ENCODE results near the gene MRE11.

DNA sequence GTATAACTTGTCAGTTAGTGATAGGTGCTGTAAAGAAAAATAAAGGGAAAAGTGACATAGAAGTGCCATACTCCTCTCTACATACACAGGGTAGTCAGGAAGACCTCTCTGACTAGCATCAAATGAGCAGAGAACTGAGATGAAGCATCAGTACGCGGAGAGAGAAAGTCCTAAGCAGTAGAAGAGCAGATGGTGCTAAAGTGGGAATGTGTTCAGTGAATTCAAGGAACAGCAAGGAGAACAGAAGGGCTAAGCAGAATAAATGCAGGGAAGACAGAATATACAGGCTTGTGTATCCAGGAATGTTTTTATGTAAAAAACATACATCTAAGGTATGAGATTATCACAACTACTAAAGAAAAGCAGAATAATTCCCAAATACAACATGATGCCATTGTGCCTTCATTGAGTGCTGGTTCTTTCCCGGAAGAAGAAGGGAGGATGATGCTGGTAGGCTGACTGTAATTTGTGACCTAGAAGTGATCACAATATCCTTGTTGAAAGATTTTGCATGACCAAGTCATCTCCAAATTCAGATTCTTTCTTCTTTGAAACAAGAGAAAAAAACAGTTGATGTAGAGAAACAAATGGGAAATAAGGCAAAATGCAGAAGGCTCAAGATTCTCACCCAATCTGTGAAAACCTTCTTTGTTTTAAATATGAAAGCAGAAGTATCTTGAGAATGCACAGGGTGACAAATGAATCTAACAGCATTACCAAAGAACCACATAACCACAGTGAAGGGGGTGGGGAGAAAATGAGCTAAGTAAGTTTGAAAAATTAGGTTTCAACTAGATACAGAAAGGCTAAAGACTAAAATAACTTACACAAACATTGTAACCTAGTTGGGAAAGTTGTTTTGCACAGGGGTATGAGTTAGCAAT lies 20.5 kb downstream of the MRE11 start:
- TF ChIP-seq EZH2phosphoT487 (IDR thresholded peaks at IDR 0.05; ENCODE audit: borderline replicate concordance, low read depth), result no peak
- TF ChIP-seq TEAD4 (IDR thresholded peaks at IDR 0.05; ENCODE audit: borderline replicate concordance, insufficient read depth), result no peak
- no peak for TF ChIP-seq GABPA (IDR thresholded peaks at IDR 0.05; ENCODE audit: low read depth)
- TF ChIP-seq, protein P1, sequence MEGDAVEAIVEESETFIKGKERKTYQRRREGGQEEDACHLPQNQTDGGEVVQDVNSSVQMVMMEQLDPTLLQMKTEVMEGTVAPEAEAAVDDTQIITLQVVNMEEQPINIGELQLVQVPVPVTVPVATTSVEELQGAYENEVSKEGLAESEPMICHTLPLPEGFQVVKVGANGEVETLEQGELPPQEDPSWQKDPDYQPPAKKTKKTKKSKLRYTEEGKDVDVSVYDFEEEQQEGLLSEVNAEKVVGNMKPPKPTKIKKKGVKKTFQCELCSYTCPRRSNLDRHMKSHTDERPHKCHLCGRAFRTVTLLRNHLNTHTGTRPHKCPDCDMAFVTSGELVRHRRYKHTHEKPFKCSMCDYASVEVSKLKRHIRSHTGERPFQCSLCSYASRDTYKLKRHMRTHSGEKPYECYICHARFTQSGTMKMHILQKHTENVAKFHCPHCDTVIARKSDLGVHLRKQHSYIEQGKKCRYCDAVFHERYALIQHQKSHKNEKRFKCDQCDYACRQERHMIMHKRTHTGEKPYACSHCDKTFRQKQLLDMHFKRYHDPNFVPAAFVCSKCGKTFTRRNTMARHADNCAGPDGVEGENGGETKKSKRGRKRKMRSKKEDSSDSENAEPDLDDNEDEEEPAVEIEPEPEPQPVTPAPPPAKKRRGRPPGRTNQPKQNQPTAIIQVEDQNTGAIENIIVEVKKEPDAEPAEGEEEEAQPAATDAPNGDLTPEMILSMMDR (IDR thresholded peaks at IDR 0.05), result no peak
- no peak for TF ChIP-seq NRF1 (IDR thresholded peaks at IDR 0.05; ENCODE audit: low read depth, low read length)
- no peak for TF ChIP-seq FOXM1 (IDR thresholded peaks at IDR 0.05; ENCODE audit: low read depth)
- TF ChIP-seq EP300 (IDR thresholded peaks at IDR 0.05; ENCODE audit: borderline replicate concordance in 1 of 2, low read depth in 1 of 2, low read length in 1 of 2), result no peak
- TF ChIP-seq FOSL2 (IDR thresholded peaks at IDR 0.05; ENCODE audit: borderline replicate concordance, low read depth), result no peak
- no peak for TF ChIP-seq NFIC (IDR thresholded peaks at IDR 0.05; ENCODE audit: borderline replicate concordance)
- TF ChIP-seq JUND (IDR thresholded peaks at IDR 0.05), result no peak
- no peak for TF ChIP-seq SMC3 (IDR thresholded peaks at IDR 0.05; ENCODE audit: low read depth, low read length)
